ENCODE results near the gene PPY. TPM values are rescaled to one million over a fixed set of nuclear protein-coding genes. Genes with fewer than 3 reads are reported as not detected.

The PPY gene
- total and polyA plus RNA-seq, 9 donors = not detected

DNA sequence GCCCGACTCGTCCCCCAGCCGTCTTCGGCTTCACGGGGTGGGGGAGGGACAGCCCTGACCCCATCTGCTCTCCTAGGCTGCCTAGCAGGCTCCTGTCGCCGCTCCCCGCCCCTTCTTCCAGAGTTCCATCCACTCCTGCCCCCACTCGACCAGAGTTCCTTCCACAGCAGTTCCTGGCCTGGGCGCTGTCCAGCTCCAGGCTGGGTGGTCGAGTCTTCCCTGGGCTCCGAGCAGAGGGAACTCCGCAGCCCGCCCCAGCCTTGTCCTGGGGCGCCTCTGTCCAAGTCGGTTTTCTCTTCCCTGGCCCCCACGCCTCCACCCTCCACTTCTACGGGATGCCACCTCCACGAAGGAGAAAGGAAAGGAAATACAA lies 10.1 kb upstream of the PPY start:
- intact Hi-C loops (cut with DNase I) = no loop called here
- WGBS, 3 donors = 2 to 4% (median 3%) methylated on average over 19 of the region's 19 CpGs
- DNase-seq = no peak
- Histone ChIP-seq H3K9me3 (no peaks in the 10 kb centered on the region), H3K27ac (no peak overlapping the region), H3K27me3 (no peaks in the 10 kb centered on the region), H3K4me3 (no peak overlapping the region), H3K4me1 (ENCODE audit: insufficient read depth) (no peaks in the 10 kb centered on the region), H3K36me3 (no peaks in the 10 kb centered on the region)
- no peak for TF ChIP-seq EP300 (IDR thresholded peaks at IDR 0.05)

DNA sequence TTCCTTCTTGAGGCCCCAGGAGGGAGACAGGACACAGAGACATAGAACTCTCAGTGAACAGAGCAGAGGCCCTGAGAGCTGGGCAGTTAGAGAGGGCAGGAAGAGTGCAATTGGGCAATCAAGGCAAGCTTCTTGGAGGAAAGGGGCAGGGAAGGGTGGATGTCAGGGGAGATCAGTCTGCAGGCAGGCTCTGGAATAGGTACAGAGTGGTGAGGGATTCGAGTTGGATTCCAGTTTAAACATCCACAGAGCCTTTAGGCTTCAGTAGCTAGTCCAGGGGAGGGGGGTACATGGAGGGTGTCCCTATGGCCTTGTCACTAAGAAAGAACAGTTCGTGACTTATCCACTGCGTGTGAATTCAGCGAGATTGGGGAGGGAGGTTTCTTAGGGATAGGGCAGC lies 9.5 kb upstream of the PPY start:
- WGBS, 3 donors = 49 to 64% (median 64%) methylated on average over 4 of the region's 4 CpGs

DNA sequence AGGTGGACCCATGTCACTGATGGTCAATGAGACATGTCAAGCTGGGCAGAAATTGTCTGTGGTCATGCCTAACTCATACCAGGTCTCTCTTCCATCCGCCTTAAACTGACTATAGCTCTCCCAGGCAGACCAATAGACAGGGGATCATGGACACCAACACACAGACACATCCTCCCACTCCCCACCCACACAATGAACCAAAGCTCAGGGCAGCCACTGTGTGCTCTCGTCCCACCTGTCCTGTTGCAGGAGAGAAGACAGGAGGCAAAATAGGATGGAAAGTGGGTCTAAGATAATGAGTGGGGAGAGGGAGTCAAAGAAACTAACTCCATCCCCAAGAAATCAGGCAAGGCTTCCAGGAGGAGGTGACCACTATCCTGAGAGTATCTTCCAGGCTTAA lies 8.3 kb upstream of the PPY start:
- Histone ChIP-seq H3K27ac (no peak overlapping the region), H3K4me3 (no peak overlapping the region), H3K9me3 (no peaks in the 10 kb centered on the region), H3K4me1 (ENCODE audit: insufficient read depth) (no peaks in the 10 kb centered on the region), H3K27me3 (no peaks in the 10 kb centered on the region), H3K36me3 (no peaks in the 10 kb centered on the region)
- TF ChIP-seq POLR2A (IDR thresholded peaks at IDR 0.05) (no peak), EP300 (IDR thresholded peaks at IDR 0.05) (no peak)
- TF ChIP-seq, protein P1, sequence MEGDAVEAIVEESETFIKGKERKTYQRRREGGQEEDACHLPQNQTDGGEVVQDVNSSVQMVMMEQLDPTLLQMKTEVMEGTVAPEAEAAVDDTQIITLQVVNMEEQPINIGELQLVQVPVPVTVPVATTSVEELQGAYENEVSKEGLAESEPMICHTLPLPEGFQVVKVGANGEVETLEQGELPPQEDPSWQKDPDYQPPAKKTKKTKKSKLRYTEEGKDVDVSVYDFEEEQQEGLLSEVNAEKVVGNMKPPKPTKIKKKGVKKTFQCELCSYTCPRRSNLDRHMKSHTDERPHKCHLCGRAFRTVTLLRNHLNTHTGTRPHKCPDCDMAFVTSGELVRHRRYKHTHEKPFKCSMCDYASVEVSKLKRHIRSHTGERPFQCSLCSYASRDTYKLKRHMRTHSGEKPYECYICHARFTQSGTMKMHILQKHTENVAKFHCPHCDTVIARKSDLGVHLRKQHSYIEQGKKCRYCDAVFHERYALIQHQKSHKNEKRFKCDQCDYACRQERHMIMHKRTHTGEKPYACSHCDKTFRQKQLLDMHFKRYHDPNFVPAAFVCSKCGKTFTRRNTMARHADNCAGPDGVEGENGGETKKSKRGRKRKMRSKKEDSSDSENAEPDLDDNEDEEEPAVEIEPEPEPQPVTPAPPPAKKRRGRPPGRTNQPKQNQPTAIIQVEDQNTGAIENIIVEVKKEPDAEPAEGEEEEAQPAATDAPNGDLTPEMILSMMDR (IDR thresholded peaks at IDR 0.05) = no peak
- no peak for DNase-seq
- WGBS, 3 donors = 70 to 85% (median 73%) methylated on average over 2 of the region's 2 CpGs
- intact Hi-C loops (cut with DNase I) = no loop called here

More for the DNA sequence above, 9.5 kb upstream of the PPY start:
- Histone ChIP-seq H3K36me3 (no peaks in the 10 kb centered on the region), H3K27ac (no peak overlapping the region), H3K4me3 (no peak overlapping the region), H3K4me1 (ENCODE audit: insufficient read depth) (no peaks in the 10 kb centered on the region), H3K9me3 (no peaks in the 10 kb centered on the region), H3K27me3 (no peaks in the 10 kb centered on the region)
- DNase-seq = no peak
- intact Hi-C loops (cut with DNase I) = no loop called here
- TF ChIP-seq, protein P1 (IDR thresholded peaks at IDR 0.05) = no peak
- no peak for TF ChIP-seq POLR2A (IDR thresholded peaks at IDR 0.05)
- no peak for TF ChIP-seq EP300 (IDR thresholded peaks at IDR 0.05)

DNA sequence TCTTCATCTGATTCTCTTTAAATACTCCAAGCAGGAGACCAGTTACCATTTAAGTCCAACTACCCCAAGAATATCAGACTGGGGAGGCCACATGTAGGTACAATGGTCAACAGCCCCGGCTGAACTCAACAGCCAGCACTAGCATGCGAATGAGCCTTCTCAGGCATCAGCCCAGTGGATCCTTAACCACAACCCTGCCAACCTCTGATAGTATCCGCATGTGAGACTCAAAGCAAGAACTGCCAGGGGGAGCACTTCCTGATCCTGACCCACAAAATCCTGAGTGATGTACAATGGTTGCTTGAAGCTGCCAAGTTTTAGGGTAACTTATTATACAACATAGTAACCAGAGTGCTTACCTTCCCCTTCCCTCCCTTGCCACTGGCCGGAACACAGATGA lies 7.5 kb upstream of the PPY start:
- Histone ChIP-seq H3K9me3 (no peaks in the 10 kb centered on the region), H3K4me1 (ENCODE audit: insufficient read depth) (no peaks in the 10 kb centered on the region), H3K36me3 (no peaks in the 10 kb centered on the region), H3K4me3 (no peak overlapping the region), H3K27ac (no peak overlapping the region), H3K27me3 (no peaks in the 10 kb centered on the region)
- TF ChIP-seq EP300 (IDR thresholded peaks at IDR 0.05) (no peak), POLR2A (IDR thresholded peaks at IDR 0.05) (no peak)
- TF ChIP-seq, protein P1 (IDR thresholded peaks at IDR 0.05) = no peak
- DNase-seq = no peak
- intact Hi-C loops (cut with DNase I) = loop anchor here in 3 of 4 donors (10.0 kb wide), 2 partner anchors 95 to 215 kb away; no protein-coding TSS in a partner anchor
- 55 to 66% (median 59%) methylated on average over 4 of the region's 4 CpGs for WGBS, 3 donors

DNA sequence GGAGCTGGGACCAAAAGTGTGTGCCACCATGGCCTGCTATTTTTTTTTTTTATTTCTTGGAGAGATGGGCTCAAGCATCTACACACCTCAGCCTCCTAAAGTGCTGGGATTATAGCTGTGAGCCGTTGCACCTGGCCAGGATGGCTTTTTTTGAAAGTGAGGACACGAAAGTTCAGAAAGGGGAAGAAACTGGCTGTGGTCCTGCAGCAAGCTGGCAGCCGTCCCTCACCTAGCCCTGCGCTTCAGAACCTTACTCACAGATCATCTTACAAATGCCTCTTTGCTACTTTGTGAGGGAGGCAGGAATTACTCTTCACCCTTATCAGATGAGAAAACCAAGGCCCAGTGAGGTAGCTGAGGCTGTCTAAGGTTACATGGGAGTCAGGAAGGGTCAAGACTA lies 4.5 kb upstream of the PPY start:
- intact Hi-C loops (cut with DNase I) = loop anchor here in 3 of 4 donors (10.0 kb wide), 2 partner anchors 98 to 218 kb away; no protein-coding TSS in a partner anchor
- H3K27ac ChIP-seq = no peak overlapping the region
- 57 to 66% (median 59%) methylated on average over 4 of the region's 4 CpGs for WGBS, 3 donors
- TF ChIP-seq, protein P1 (IDR thresholded peaks at IDR 0.05) = no peak
- TF ChIP-seq EP300 (IDR thresholded peaks at IDR 0.05) (no peak), POLR2A (IDR thresholded peaks at IDR 0.05) (no peak)
- H3K27me3 ChIP-seq = no peaks in the 10 kb centered on the region
- H3K9me3 ChIP-seq = no peaks in the 10 kb centered on the region
- no peaks in the 10 kb centered on the region for H3K4me1 ChIP-seq (ENCODE audit: insufficient read depth)
- DNase-seq = no peak
- no peak overlapping the region for H3K4me3 ChIP-seq
- no peaks in the 10 kb centered on the region for H3K36me3 ChIP-seq

Measured in ovary (tissue), 9 donors.